Lung (tissue), 12 donors: ENCODE results near the gene CD300LD. TPM values are rescaled to one million over a fixed set of nuclear protein-coding genes. Genes with fewer than 3 reads are reported as not detected.

Experiments
- ATAC-seq: fragments of 200-7000 bp; cut with Tn5 transposase; one replicate; pipeline ENCODE4 v1.9.1; 2020; ENCODE audit warnings: moderate number of reproducible peaks; ENCODE audit not compliant: insufficient read depth, low FRiP score
- DNase-seq, 3 donors: peaks; one replicate each; pipeline ENCODE4 v3.0.0-alpha.2; 2013 to 2017
- H3K27ac ChIP-seq, 2 donors: one replicate each; pipeline ENCODE4 v1.5.1; 2013; ENCODE audit warnings: mild to moderate bottlenecking in 2 of 2, moderate library complexity in 2 of 2, control low read depth in 1 of 2, inconsistent platforms in 1 of 2, low read depth in 1 of 2, low read length in 1 of 2
- H3K27me3 ChIP-seq, 3 donors: one replicate each; pipeline ENCODE4 v1.5.1; 2013; ENCODE audit warnings: low read length in 2 of 3; ENCODE audit not compliant: control insufficient read depth in 3 of 3, insufficient read depth in 3 of 3
- H3K36me3 ChIP-seq, 4 donors: one replicate each; pipeline ENCODE4 v1.5.1; 2013; ENCODE audit warnings: low read length in 4 of 4, mild to moderate bottlenecking in 1 of 4, moderate library complexity in 1 of 4; ENCODE audit not compliant: control insufficient read depth in 4 of 4, insufficient read depth in 4 of 4
- H3K4me1 ChIP-seq, 5 donors: one replicate each; pipeline ENCODE4 v1.5.1; 2013; ENCODE audit warnings: low read length in 5 of 5, mild to moderate bottlenecking in 2 of 5, moderate library complexity in 1 of 5; ENCODE audit not compliant: control insufficient read depth in 5 of 5, insufficient read depth in 5 of 5
- H3K4me3 ChIP-seq: one replicate; pipeline ENCODE4 v1.5.1; 2013; ENCODE audit warnings: mild to moderate bottlenecking, control low read depth, moderate library complexity
- H3K9ac ChIP-seq, 2 donors: one replicate each; pipeline ENCODE4 v1.5.1; 2013; ENCODE audit warnings: low read length in 2 of 2, control low read depth in 1 of 2; ENCODE audit not compliant: insufficient read depth in 1 of 2
- H3K9me3 ChIP-seq, 4 donors: one replicate each; pipeline ENCODE4 v1.5.1; 2013; ENCODE audit warnings: low read length in 3 of 4, mild to moderate bottlenecking in 1 of 4, moderate library complexity in 1 of 4; ENCODE audit not compliant: control insufficient read depth in 4 of 4, insufficient read depth in 3 of 4
- CTCF ChIP-seq: IDR thresholded peaks from 2 replicates; pipeline ENCODE4 v1.5.1; 2012; ENCODE audit warnings: mild to moderate bottlenecking; ENCODE audit errors: control extremely low read depth, extremely low read depth
- WGBS, 2 donors: extraction: QIAGEN DNeasy Blood & Tissue Kit; methylation state at CpG; one replicate each; pipeline ENCODE4 v1.1.7; 2013; 5-methylcytosine and 5-hydroxymethylcytosine counted together
- polyA plus RNA-seq, 2 donors: library from polyadenylated mRNA; stranded (reverse); fragments of 200-250 nt; gene quantifications; one replicate each; pipeline ENCODE4 v1.2.1, GENCODE V29; 2013
- total RNA-seq, 2 donors: library from RNA; depleted of rRNA in 1 of 2; stranded (reverse); fragments of >200 nt in 1 of 2; gene quantifications; one replicate each; pipeline ENCODE4 v1.2.1, GENCODE V29; 2014 to 2021
- donor health status: control.
- donor health status: control.
- donor health status: Bipolar disorder and iron deficiency.
- donor health status: healthy.
- donor health status: DM: yes; HTN: yes; CAD: no.

The CD300LD gene
- total and polyA plus RNA-seq, 4 donors = 0.25 to 0.52 TPM; not detected in 2

GRCh38 chr17:74571621-74572270 is 20.3 kb downstream of the CD300LD start:
- TF ChIP-seq CTCF = no peak
- Histone ChIP-seq H3K9me3 (peaks cover 0 to 3% (median 0%) of the 10 kb centered on the region in 4 donors), H3K4me1 (peaks cover 0 to 10% (median 0%) of the 10 kb centered on the region in 5 donors), H3K4me3 (no peak overlapping the region), H3K27me3 (peaks cover 0 to 6% (median 0%) of the 10 kb centered on the region in 3 donors), H3K36me3 (no peaks in the 10 kb centered on the region), H3K9ac (no peak overlapping the region), H3K27ac (no peak overlapping the region)
- WGBS, 2 donors = 61 to 76% methylated on average over 4 of the region's 4 CpGs
- ATAC-seq (no peak), DNase-seq (no peak)

GRCh38 chr17:74569020-74570003 is 22.8 kb downstream of the CD300LD start:
- ATAC-seq = peak; percentile 77
- Histone ChIP-seq H3K4me3 (no peak overlapping the region), H3K27ac (no peak overlapping the region), H3K36me3 (no peaks in the 10 kb centered on the region), H3K9ac (no peak overlapping the region), H3K27me3 (peaks cover 0 to 2% (median 0%) of the 10 kb centered on the region in 3 donors), H3K4me1 (peaks cover 0 to 10% (median 0%) of the 10 kb centered on the region in 5 donors), H3K9me3 (no peaks in the 10 kb centered on the region)
- DNase-seq = no peak
- TF ChIP-seq CTCF = no peak
- WGBS, 2 donors = 44 to 56% methylated on average over 32 of the region's 32 CpGs

- H3K9ac ChIP-seq = no peak overlapping the region
- peaks cover 0 to 10% (median 0%) of the 10 kb centered on the region in 5 donors for H3K4me1 ChIP-seq
- H3K36me3 ChIP-seq = no peaks in the 10 kb centered on the region
- H3K9me3 ChIP-seq = no peaks in the 10 kb centered on the region
- no peak for ATAC-seq
- WGBS, 2 donors = 77 to 91% methylated on average over 4 of the region's 4 CpGs
- H3K4me3 ChIP-seq = no peak overlapping the region
- DNase-seq = no peak
- peaks cover 0 to 2% (median 0%) of the 10 kb centered on the region in 3 donors for H3K27me3 ChIP-seq
- TF ChIP-seq CTCF = no peak
- no peak overlapping the region for H3K27ac ChIP-seq
Measured at GRCh38 chr17:74568106-74568873, 23.8 kb downstream of the CD300LD start.
